Hair follicular keratinocyte (primary cell): Measurements from ENCODE around the gene KRT74. TPM values are rescaled to one million over a fixed set of nuclear protein-coding genes. Genes with fewer than 3 reads are reported as not detected.

ENCODE experiments used
- total RNA-seq: library from RNA; depleted of rRNA; stranded (reverse); fragments of >200 nt; gene quantifications from 2 replicates; pipeline ENCODE4 v1.2.3, GENCODE V29; 2015

The KRT74 gene
- total RNA-seq, result not detected in 2 replicates

GRCh38 chr12:52573743-52574142 lies at the start of gene KRT74:
TSS of gene KRT74 (minus strand) at chr12:52573843. CDS start at chr12:52573777, 66 bp downstream.

GRCh38 chr12:52618216-52618615 lies 44.6 kb upstream of the KRT74 start, which contains the start of gene KRT73:
TSS of gene KRT73 (minus strand) at chr12:52618559. CDS start at chr12:52618524, 35 bp downstream.

GRCh38 chr12:52600941-52601481 lies 27.4 kb upstream of the KRT74 start, which contains the start of gene KRT72:
TSS of gene KRT72 (minus strand) at chr12:52601463. CDS start at chr12:52601452, 11 bp downstream.

GRCh38 chr12:52552681-52553195 lies 20.9 kb downstream of the KRT74 start, which contains the start of gene KRT71:
TSS of gene KRT71 (minus strand) at chr12:52553145. CDS start at chr12:52553077, 68 bp downstream.

GRCh38 chr12:52519826-52520662 lies 53.6 kb downstream of the KRT74 start, which contains the start of gene KRT5:
TSS of gene KRT5 (minus strand) at chr12:52520394. CDS start at chr12:52520296, 98 bp downstream.

Other genes starting within 250 kb of the KRT74 start
- gene KRT85, start 206.4 kb downstream of the KRT74 start, total RNA-seq, result not detected in 2 replicates
- gene KRT84, start 188.2 kb downstream of the KRT74 start, total RNA-seq, result not detected in 2 replicates
- not detected in 2 replicates for gene KRT82, start 167.5 kb downstream of the KRT74 start, total RNA-seq
- gene KRT75, start 139.5 kb downstream of the KRT74 start, total RNA-seq, result 4.9 and 7.4 TPM in 2 replicates
- 883 and 1,696 TPM in 2 replicates for gene KRT6B, start 121.7 kb downstream of the KRT74 start, total RNA-seq
- 11.7 and 19.2 TPM in 2 replicates for gene KRT6C, start 100.0 kb downstream of the KRT74 start, total RNA-seq
- 3,851 and 5,054 TPM in 2 replicates for gene KRT6A, start 80.6 kb downstream of the KRT74 start, total RNA-seq
- gene KRT5, start 53.4 kb downstream of the KRT74 start, total RNA-seq, result 12,420 and 12,774 TPM in 2 replicates
- not detected in 2 replicates for gene KRT71, start 20.7 kb downstream of the KRT74 start, total RNA-seq
- gene KRT72, start 27.6 kb upstream of the KRT74 start, total RNA-seq, result not detected in 2 replicates
- not detected in 2 replicates for gene KRT73, start 44.7 kb upstream of the KRT74 start, total RNA-seq
- gene KRT2, start 78.4 kb upstream of the KRT74 start, total RNA-seq, result not detected in 2 replicates
- 2.3 TPM in 1 of 2 replicates, not detected in the other for gene KRT1, start 106.6 kb upstream of the KRT74 start, total RNA-seq
- gene KRT77, start 129.7 kb upstream of the KRT74 start, total RNA-seq, result not detected in 2 replicates
- gene KRT76, start 203.5 kb upstream of the KRT74 start, total RNA-seq, result not detected in 2 replicates
- not detected in 2 replicates for gene KRT3, start 222.3 kb upstream of the KRT74 start, total RNA-seq
- not detected in 2 replicates for gene KRT4, start 240.3 kb upstream of the KRT74 start, total RNA-seq